ENCODE measurements around the gene ASPSCR1.
A peak's percentile ranks its signal among the peaks of the same experiment; 100 is the strongest.
"Not testable (repeated sequence)": the region's sequence is repeated elsewhere in the genome, so short reads cannot be mapped to it uniquely, and the experiment has no call there.

Gene ASPSCR1

GRCh38 chr17:81950501-81950900 lies 26.9 kb upstream of the ASPSCR1 start:
- no peaks in the 10 kb centered on the region for H3K9me3 ChIP-seq (replicated peaks in 1 of 2; ENCODE audit: control insufficient read depth in 2 of 2, insufficient read depth in 1 of 2, low read depth in 1 of 2, low read length in 2 of 2)
- no peak overlapping the region for H3K9ac ChIP-seq (ENCODE audit: low read depth, low read length, poor library complexity)
- WGBS, 2 donors (ENCODE audit: extremely low coverage in 2 of 2, insufficient read length in 2 of 2, insufficient replicate concordance in 1 of 2) = no CpG with 5 or more reads among the region's 15 CpGs
- no peak for DNase-seq (ENCODE audit: low spot score)
- H3K18ac ChIP-seq (ENCODE audit: low read length) = no peak overlapping the region
- no peak overlapping the region for H2BK15ac ChIP-seq (ENCODE audit: low read length)
- H2BK120ac ChIP-seq (ENCODE audit: low read depth, low read length) = no peak overlapping the region
- no peak overlapping the region for H3K14ac ChIP-seq (ENCODE audit: low read length)
- no peak overlapping the region for H3K4ac ChIP-seq (ENCODE audit: low read length)
- H3K4me2 ChIP-seq (ENCODE audit: insufficient read depth, low read length, poor library complexity, severe bottlenecking) = no peak overlapping the region
- no peak overlapping the region for H3K23ac ChIP-seq (ENCODE audit: low read depth, low read length, poor library complexity)
- H2BK5ac ChIP-seq (ENCODE audit: low read length) = no peak overlapping the region
- no peak overlapping the region for H3K27ac ChIP-seq (replicated peaks; ENCODE audit: low read length)
- peaks cover 0 to 5% of the 10 kb centered on the region in 2 donors for H3K4me1 ChIP-seq (ENCODE audit: control insufficient read depth in 2 of 2, insufficient read depth in 1 of 2, low read depth in 1 of 2, low read length in 2 of 2)
- H3K36me3 ChIP-seq (replicated peaks in 1 of 2; ENCODE audit: control insufficient read depth in 2 of 2, insufficient read depth in 2 of 2, low read length in 2 of 2) = no peaks in the 10 kb centered on the region
- no peak overlapping the region for H2BK12ac ChIP-seq (ENCODE audit: low read length)
- peaks cover 0 to 3% (median 2%) of the 10 kb centered on the region in 3 experiments for H3K27me3 ChIP-seq (ENCODE audit: control insufficient read depth in 3 of 3, insufficient read depth in 3 of 3, low read depth in 1 of 3, low read length in 3 of 3)
- no peak overlapping the region for H4K91ac ChIP-seq (ENCODE audit: low read depth, low read length, poor library complexity)
- H3K79me1 ChIP-seq (ENCODE audit: low read depth, low read length) = no peaks in the 10 kb centered on the region
- H3K4me3 ChIP-seq (ENCODE audit: low read length in 2 of 2) = no peak overlapping the region
- no peak overlapping the region for H2AK5ac ChIP-seq (ENCODE audit: low read depth, low read length)
- H2AFZ ChIP-seq (ENCODE audit: low read length) = no peak overlapping the region
- H4K8ac ChIP-seq (ENCODE audit: low read depth, low read length) = peak overlapping the region; percentile 43

GRCh38 chr17:81951785-81952684 lies 25.4 kb upstream of the ASPSCR1 start:
- peak overlapping the region; percentile 3 for H2BK12ac ChIP-seq (ENCODE audit: low read length)
- peaks cover 0 to 5% of the 10 kb centered on the region in 2 donors for H3K4me1 ChIP-seq (ENCODE audit: control insufficient read depth in 2 of 2, insufficient read depth in 1 of 2, low read depth in 1 of 2, low read length in 2 of 2)
- peaks cover 0 to 16% (median 5%) of the 10 kb centered on the region in 3 experiments for H3K27me3 ChIP-seq (ENCODE audit: control insufficient read depth in 3 of 3, insufficient read depth in 3 of 3, low read depth in 1 of 3, low read length in 3 of 3)
- no peak for DNase-seq (ENCODE audit: low spot score)
- H2BK5ac ChIP-seq (ENCODE audit: low read length) = no peak overlapping the region
- no peak overlapping the region for H4K8ac ChIP-seq (ENCODE audit: low read depth, low read length)
- no peak overlapping the region for H4K91ac ChIP-seq (ENCODE audit: low read depth, low read length, poor library complexity)
- H2AK5ac ChIP-seq (ENCODE audit: low read depth, low read length) = no peak overlapping the region
- WGBS, 2 donors (ENCODE audit: extremely low coverage in 2 of 2, insufficient read length in 2 of 2, insufficient replicate concordance in 1 of 2) = no CpG with 5 or more reads among the region's 13 CpGs
- no peaks in the 10 kb centered on the region for H3K9me3 ChIP-seq (replicated peaks in 1 of 2; ENCODE audit: control insufficient read depth in 2 of 2, insufficient read depth in 1 of 2, low read depth in 1 of 2, low read length in 2 of 2)
- no peak overlapping the region for H3K4me2 ChIP-seq (ENCODE audit: insufficient read depth, low read length, poor library complexity, severe bottlenecking)
- no peak overlapping the region for H2BK15ac ChIP-seq (ENCODE audit: low read length)
- no peaks in the 10 kb centered on the region for H3K36me3 ChIP-seq (replicated peaks in 1 of 2; ENCODE audit: control insufficient read depth in 2 of 2, insufficient read depth in 2 of 2, low read length in 2 of 2)
- no peak overlapping the region for H3K4me3 ChIP-seq (ENCODE audit: low read length in 2 of 2)
- no peak overlapping the region for H3K18ac ChIP-seq (ENCODE audit: low read length)
- no peak overlapping the region for H2BK120ac ChIP-seq (ENCODE audit: low read depth, low read length)
- no peaks in the 10 kb centered on the region for H3K79me1 ChIP-seq (ENCODE audit: low read depth, low read length)
- peak overlapping the region; percentile 82 for H3K14ac ChIP-seq (ENCODE audit: low read length)
- H3K4ac ChIP-seq (ENCODE audit: low read length) = no peak overlapping the region
- no peak overlapping the region for H3K9ac ChIP-seq (ENCODE audit: low read depth, low read length, poor library complexity)
- H3K27ac ChIP-seq (replicated peaks; ENCODE audit: low read length) = no peak overlapping the region
- no peak overlapping the region for H2AFZ ChIP-seq (ENCODE audit: low read length)
- H3K23ac ChIP-seq (ENCODE audit: low read depth, low read length, poor library complexity) = no peak overlapping the region

- Histone ChIP-seq H3K36me3 (replicated peaks in 1 of 2; ENCODE audit: control insufficient read depth in 2 of 2, insufficient read depth in 2 of 2, low read length in 2 of 2) (no peaks in the 10 kb centered on the region), H3K79me1 (ENCODE audit: low read depth, low read length) (no peaks in the 10 kb centered on the region), H2AK5ac (ENCODE audit: low read depth, low read length) (peak overlapping the region; percentile 84), H3K4me1 (ENCODE audit: control insufficient read depth in 2 of 2, insufficient read depth in 1 of 2, low read depth in 1 of 2, low read length in 2 of 2) (peaks cover 0 to 5% of the 10 kb centered on the region in 2 donors), H3K9ac (ENCODE audit: low read depth, low read length, poor library complexity) (no peak overlapping the region), H2BK12ac (ENCODE audit: low read length) (peak overlapping the region; percentile 63), H3K4me2 (ENCODE audit: insufficient read depth, low read length, poor library complexity, severe bottlenecking) (no peak overlapping the region), H3K18ac (ENCODE audit: low read length) (peak overlapping the region; percentile 92), H3K23ac (ENCODE audit: low read depth, low read length, poor library complexity) (no peak overlapping the region), H4K8ac (ENCODE audit: low read depth, low read length) (no peak overlapping the region), H2AFZ (ENCODE audit: low read length) (no peak overlapping the region), H3K9me3 (replicated peaks in 1 of 2; ENCODE audit: control insufficient read depth in 2 of 2, insufficient read depth in 1 of 2, low read depth in 1 of 2, low read length in 2 of 2) (no peaks in the 10 kb centered on the region), H3K27ac (replicated peaks; ENCODE audit: low read length) (no peak overlapping the region), H2BK5ac (ENCODE audit: low read length) (peak overlapping the region; percentile 66), H3K14ac (ENCODE audit: low read length) (peak overlapping the region; percentile 17), H2BK120ac (ENCODE audit: low read depth, low read length) (no peak overlapping the region), H2BK15ac (ENCODE audit: low read length) (no peak overlapping the region), H3K4me3 (ENCODE audit: low read length in 2 of 2) (no peak overlapping the region), H4K91ac (ENCODE audit: low read depth, low read length, poor library complexity) (no peak overlapping the region), H3K27me3 (ENCODE audit: control insufficient read depth in 3 of 3, insufficient read depth in 3 of 3, low read depth in 1 of 3, low read length in 3 of 3) (peaks cover 0 to 21% (median 7%) of the 10 kb centered on the region in 3 experiments), H3K4ac (ENCODE audit: low read length) (peak overlapping the region; percentile 53)
- no peak for DNase-seq (ENCODE audit: low spot score)
- no CpG with 5 or more reads among the region's 16 CpGs for WGBS, 2 donors (ENCODE audit: extremely low coverage in 2 of 2, insufficient read length in 2 of 2, insufficient replicate concordance in 1 of 2)
These were observed 24.6 kb upstream of the ASPSCR1 start for GRCh38 chr17:81952792-81953228.

GRCh38 chr17:81953443-81953842 lies 24.0 kb upstream of the ASPSCR1 start:
- not testable (repeated sequence) for H3K4me1 ChIP-seq (ENCODE audit: control insufficient read depth in 2 of 2, insufficient read depth in 1 of 2, low read depth in 1 of 2, low read length in 2 of 2); H4K8ac ChIP-seq (ENCODE audit: low read depth, low read length); H2BK15ac ChIP-seq (ENCODE audit: low read length); H3K79me1 ChIP-seq (ENCODE audit: low read depth, low read length); H3K23ac ChIP-seq (ENCODE audit: low read depth, low read length, poor library complexity); DNase-seq (ENCODE audit: low spot score); H2BK120ac ChIP-seq (ENCODE audit: low read depth, low read length); H2BK12ac ChIP-seq (ENCODE audit: low read length); H3K14ac ChIP-seq (ENCODE audit: low read length); H3K27ac ChIP-seq (replicated peaks; ENCODE audit: low read length); H3K36me3 ChIP-seq (replicated peaks in 1 of 2; ENCODE audit: control insufficient read depth in 2 of 2, insufficient read depth in 2 of 2, low read length in 2 of 2); H3K9ac ChIP-seq (ENCODE audit: low read depth, low read length, poor library complexity); H3K18ac ChIP-seq (ENCODE audit: low read length); H2AK5ac ChIP-seq (ENCODE audit: low read depth, low read length); H3K4ac ChIP-seq (ENCODE audit: low read length); H2BK5ac ChIP-seq (ENCODE audit: low read length); H4K91ac ChIP-seq (ENCODE audit: low read depth, low read length, poor library complexity); H3K9me3 ChIP-seq (replicated peaks in 1 of 2; ENCODE audit: control insufficient read depth in 2 of 2, insufficient read depth in 1 of 2, low read depth in 1 of 2, low read length in 2 of 2); H3K4me3 ChIP-seq (ENCODE audit: low read length in 2 of 2); H2AFZ ChIP-seq (ENCODE audit: low read length); H3K4me2 ChIP-seq (ENCODE audit: insufficient read depth, low read length, poor library complexity, severe bottlenecking)
- peaks cover 0 to 27% (median 13%) of the 10 kb centered on the region in 3 experiments for H3K27me3 ChIP-seq (ENCODE audit: control insufficient read depth in 3 of 3, insufficient read depth in 3 of 3, low read depth in 1 of 3, low read length in 3 of 3)
- no CpG with 5 or more reads among the region's 5 CpGs for WGBS, 2 donors (ENCODE audit: extremely low coverage in 2 of 2, insufficient read length in 2 of 2, insufficient replicate concordance in 1 of 2)

Measured in neuronal stem cell (in vitro differentiated cells).